ENCODE results near the gene CASP10. TPM values are rescaled to one million over a fixed set of nuclear protein-coding genes. Genes with fewer than 3 reads are reported as not detected.
"Not testable (repeated sequence)": the region's sequence is repeated elsewhere in the genome, so short reads cannot be mapped to it uniquely, and the experiment has no call there.

Gene CASP10
- total RNA-seq, 2 donors from 2014 or later: 3.0 to 6.0 TPM

DNA sequence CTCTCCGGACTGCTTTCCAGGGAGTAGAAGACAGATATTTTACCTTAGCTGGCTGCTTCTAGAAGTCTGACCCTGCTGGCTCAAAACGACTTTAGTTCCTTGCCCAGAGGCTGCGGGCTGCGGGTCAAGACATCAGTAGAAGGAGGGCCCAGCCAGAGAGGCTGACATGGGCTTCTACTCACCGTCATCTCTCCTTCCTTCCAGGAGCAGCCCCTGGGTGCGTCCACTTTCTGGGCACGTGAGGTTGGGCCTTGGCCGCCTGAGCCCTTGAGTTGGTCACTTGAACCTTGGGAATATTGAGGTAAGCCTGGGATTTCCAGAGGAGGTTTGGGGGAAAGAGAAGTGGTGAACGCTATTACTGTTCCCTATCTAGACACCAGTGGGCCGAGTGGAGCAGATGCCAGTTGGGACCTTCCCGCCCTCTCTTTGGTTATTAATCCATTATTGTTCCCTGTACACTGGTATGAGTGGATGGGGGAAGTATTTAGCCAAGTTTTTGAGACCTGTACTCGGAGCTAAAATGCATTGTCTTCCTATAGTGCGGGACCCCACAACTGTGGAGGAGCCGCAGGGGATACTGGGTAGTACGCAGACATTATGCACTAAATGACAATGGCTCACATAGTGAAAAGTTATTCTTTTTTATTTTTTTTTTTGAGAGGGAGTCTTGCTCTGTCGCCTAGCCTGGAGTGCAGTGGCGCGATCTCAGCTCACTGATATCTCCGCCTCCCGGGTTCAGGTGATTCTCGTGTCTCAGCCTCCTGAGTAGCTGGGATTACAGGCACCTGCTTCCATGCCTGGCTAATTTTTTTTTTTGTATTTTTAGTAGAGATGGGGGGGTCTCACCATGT is 51.1 kb downstream of the CASP10 start:
- no peak for ATAC-seq
- WGBS, 2 donors: 72 to 83% methylated on average over 14 to 21 of the region's 21 CpGs
- Histone ChIP-seq H3K36me3 (replicated peaks in 1 of 2; ENCODE audit: insufficient read depth in 1 of 2, low read depth in 2 of 2) (no peaks in the 10 kb centered on the region), H3K9me3 (no peaks in the 10 kb centered on the region), H3K27ac (peak overlapping the region; percentile 37 to 78 (median 59)), H3K4me1 (peaks cover 36% of the 10 kb centered on the region), H3K27me3 (no peaks in the 10 kb centered on the region), H3K4me3 (peak overlapping the region; percentile 3 to 24)
- TF ChIP-seq POLR2A (IDR thresholded peaks at IDR 0.05): no peak
- TF ChIP-seq, protein P1, sequence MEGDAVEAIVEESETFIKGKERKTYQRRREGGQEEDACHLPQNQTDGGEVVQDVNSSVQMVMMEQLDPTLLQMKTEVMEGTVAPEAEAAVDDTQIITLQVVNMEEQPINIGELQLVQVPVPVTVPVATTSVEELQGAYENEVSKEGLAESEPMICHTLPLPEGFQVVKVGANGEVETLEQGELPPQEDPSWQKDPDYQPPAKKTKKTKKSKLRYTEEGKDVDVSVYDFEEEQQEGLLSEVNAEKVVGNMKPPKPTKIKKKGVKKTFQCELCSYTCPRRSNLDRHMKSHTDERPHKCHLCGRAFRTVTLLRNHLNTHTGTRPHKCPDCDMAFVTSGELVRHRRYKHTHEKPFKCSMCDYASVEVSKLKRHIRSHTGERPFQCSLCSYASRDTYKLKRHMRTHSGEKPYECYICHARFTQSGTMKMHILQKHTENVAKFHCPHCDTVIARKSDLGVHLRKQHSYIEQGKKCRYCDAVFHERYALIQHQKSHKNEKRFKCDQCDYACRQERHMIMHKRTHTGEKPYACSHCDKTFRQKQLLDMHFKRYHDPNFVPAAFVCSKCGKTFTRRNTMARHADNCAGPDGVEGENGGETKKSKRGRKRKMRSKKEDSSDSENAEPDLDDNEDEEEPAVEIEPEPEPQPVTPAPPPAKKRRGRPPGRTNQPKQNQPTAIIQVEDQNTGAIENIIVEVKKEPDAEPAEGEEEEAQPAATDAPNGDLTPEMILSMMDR (IDR thresholded peaks at IDR 0.05): no peak
- intact Hi-C loops (cut with DNase I): no loop called here
- DNase-seq: no peak

DNA sequence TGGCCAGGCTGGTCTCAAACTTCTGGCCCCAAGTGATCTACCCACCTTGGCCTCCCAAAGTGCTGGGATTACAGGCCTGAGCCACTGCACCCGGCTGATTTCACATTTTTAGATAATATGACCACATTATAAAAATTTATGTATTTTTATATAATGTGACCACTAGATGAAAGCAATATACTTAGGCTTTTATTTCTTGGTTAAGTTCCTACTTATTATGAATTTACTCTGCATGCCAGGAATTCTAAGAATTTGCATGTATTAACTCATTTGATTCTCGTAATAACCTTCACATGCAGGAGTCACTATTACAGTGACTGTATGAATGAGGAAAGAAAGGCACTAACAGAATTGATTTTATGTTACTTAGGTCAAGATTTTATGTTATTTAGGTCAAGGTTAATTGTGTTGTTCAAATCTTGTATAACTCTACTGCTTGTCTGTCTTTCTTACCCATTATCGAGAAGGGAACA is 51.8 kb downstream of the CASP10 start:
- intact Hi-C loops (cut with DNase I): no loop called here
- ATAC-seq (no peak), DNase-seq (no peak)
- no peak for TF ChIP-seq POLR2A (IDR thresholded peaks at IDR 0.05)
- TF ChIP-seq, protein P1 (IDR thresholded peaks at IDR 0.05): no peak
- no peaks in the 10 kb centered on the region for H3K36me3 ChIP-seq (replicated peaks in 1 of 2; ENCODE audit: insufficient read depth in 1 of 2, low read depth in 2 of 2)
- no peak overlapping the region for H3K4me3 ChIP-seq
- H3K4me1 ChIP-seq: peaks cover 36% of the 10 kb centered on the region
- no peak overlapping the region for H3K27ac ChIP-seq
- 30 to 51% methylated on average over 3 of the region's 3 CpGs for WGBS, 2 donors
- no peaks in the 10 kb centered on the region for H3K9me3 ChIP-seq
- H3K27me3 ChIP-seq: no peaks in the 10 kb centered on the region

DNA sequence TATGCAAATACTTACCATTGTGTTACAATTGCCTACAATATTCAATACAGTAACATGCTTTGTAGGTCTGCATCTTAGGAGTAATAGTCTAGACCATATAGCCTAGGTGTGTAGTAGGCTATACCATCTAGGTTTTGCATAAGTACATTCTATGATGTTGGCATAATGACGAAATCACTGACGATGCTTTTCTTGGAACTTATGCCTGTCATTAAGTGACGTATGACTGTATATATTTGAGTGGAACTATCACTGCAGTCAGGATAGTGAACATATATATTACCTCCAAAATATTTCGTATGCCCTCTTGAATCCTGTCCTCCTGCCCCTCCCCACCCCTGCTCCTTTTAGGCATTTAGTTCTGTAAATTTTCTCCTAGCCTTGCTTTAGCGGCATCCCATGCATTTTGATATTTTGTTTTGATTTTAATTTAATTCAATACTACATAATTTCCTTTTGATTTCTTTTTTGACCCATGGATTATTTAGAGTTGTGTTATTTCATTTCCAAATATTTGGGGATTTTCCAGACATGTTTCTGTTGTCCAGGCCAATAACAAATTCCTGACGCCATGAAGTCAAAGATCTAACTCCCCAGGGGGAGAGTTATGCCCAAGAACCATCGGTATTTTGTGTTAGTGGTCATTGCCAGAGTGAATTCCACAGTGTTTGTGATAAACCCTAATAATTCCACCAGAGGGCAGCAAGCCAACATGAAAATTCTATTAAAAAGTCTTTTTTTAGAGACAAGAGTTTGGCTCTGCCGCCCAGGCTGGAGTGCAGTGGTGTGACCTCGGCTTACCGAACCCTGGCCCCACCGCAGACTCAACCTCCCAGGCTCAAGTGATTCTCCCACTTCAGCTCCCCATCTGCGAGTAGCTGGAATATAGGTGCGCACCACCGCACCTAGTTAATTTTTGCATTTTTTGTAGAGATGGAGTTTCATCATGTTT is 53.2 kb downstream of the CASP10 start:
- WGBS, 2 donors: 27 to 32% methylated on average over 14 of the region's 14 CpGs
- DNase-seq (peak; percentile 37 to 75 (median 58)), ATAC-seq (peak; percentile 24)
- no peaks in the 10 kb centered on the region for H3K36me3 ChIP-seq (replicated peaks in 1 of 2; ENCODE audit: insufficient read depth in 1 of 2, low read depth in 2 of 2)
- no peak overlapping the region for H3K4me3 ChIP-seq
- H3K27ac ChIP-seq: no peak overlapping the region
- TF ChIP-seq, protein P1 (IDR thresholded peaks at IDR 0.05): peak; percentile 19 to 70 (median 62)
- no peak for TF ChIP-seq POLR2A (IDR thresholded peaks at IDR 0.05)
- no peaks in the 10 kb centered on the region for H3K27me3 ChIP-seq
- H3K4me1 ChIP-seq: peaks cover 36% of the 10 kb centered on the region
- intact Hi-C loops (cut with DNase I): no loop called here
- H3K9me3 ChIP-seq: no peaks in the 10 kb centered on the region

DNA sequence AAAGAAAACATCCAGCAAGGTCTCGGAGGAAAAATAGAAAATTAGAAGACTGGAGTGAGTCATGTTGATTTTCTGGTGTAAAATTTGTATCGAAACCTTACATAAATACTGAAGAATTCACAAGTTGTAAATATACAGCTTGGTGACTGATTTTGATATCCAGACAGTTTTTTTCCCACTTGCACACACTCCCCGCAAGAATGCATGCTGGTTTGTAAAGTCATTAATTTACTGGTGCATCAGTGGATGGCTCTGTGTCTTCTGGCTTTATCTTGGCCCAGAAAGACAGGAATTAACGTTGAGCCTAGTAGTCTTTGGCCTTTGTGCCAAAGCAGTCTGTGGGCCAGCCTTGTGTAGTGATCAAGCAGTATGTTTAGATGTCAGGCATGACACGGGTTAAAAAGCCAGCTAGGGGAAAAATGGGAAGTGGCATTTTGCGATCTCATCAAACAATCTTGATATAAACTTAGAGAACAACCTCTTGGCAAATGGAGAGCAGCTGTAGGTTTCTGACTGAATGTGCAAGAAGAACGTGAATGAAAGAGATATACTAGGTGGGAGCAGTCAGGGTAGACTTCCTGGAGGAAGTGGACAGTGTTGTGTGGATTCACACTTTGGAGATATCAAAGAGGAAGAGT is 54.7 kb downstream of the CASP10 start:
- DNase-seq (no peak), ATAC-seq (no peak)
- Histone ChIP-seq H3K36me3 (replicated peaks in 1 of 2; ENCODE audit: insufficient read depth in 1 of 2, low read depth in 2 of 2) (no peaks in the 10 kb centered on the region), H3K27ac (no peak overlapping the region), H3K4me1 (peaks cover 26% of the 10 kb centered on the region), H3K4me3 (no peak overlapping the region), H3K27me3 (no peaks in the 10 kb centered on the region), H3K9me3 (no peaks in the 10 kb centered on the region)
- 62 to 67% methylated on average over 7 of the region's 7 CpGs for WGBS, 2 donors
- intact Hi-C loops (cut with DNase I): no loop called here
- TF ChIP-seq POLR2A (IDR thresholded peaks at IDR 0.05): no peak
- TF ChIP-seq, protein P1 (IDR thresholded peaks at IDR 0.05): no peak

DNA sequence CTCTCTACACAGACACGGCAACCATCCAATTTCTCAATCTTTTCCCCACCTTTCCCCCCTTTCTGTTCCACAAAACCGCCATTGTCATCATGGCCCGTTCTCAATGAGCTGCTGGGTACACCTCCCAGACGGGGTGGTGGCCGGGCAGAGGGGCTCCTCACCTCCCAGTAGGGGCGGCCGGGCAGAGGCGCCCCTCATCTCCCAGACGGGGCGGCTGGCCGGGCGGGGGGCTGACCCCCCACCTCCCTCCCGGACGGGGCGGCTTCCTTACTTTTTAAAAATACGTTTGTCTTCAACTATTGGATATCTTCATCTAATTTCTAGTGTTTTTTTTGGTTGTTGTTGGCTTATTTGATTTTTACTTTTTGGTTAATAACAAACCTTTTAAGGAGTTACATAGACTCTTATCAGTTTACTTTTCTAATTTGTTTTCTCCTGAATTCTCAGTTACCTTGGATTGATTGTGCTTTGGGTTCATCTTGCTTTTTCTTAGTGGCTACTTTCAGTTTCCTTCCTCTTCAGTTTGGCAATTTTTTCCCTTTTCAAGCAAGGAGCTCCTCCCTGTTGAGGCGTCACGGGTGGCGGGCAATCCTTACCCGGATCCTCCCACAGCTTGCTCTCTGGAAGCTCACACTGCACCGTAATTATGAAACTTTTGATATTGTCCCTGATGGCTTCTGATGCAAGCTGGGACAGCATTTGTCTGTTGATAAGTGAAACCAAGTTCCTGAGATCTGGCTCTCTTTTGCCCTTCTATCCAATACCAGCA is 56.4 kb downstream of the CASP10 start:
- H3K27ac ChIP-seq: peak overlapping the region in 1 of 4 donors; percentile 13
- H3K27me3 ChIP-seq; intact Hi-C loops (cut with DNase I); H3K4me3 ChIP-seq; H3K36me3 ChIP-seq (replicated peaks in 1 of 2; ENCODE audit: insufficient read depth in 1 of 2, low read depth in 2 of 2); H3K9me3 ChIP-seq: not testable (repeated sequence)
- DNase-seq: peak; percentile 22 to 62 (median 30)
- 88 to 89% methylated on average over 20 to 21 of the region's 21 CpGs for WGBS, 2 donors
- ATAC-seq: peak; percentile 47
- peaks cover 12% of the 10 kb centered on the region for H3K4me1 ChIP-seq
